HL-60 (cell line): Measurements from ENCODE around the gene CHCHD6.

ENCODE experiments used
- DNase-seq, 2 experiments: peaks; one replicate each; pipeline ENCODE4 v3.0.0-alpha.2; 2010 to 2020; ENCODE audit warnings: low read depth in 1 of 2, low spot score in 1 of 2
- H3K27ac ChIP-seq: fragments of 250-450 bp; sonication (Bioruptor Pico); replicated peaks from 2 replicates; pipeline ENCODE4 v1.5.1; 2020; ENCODE audit warnings: mild to moderate bottlenecking, moderate library complexity
- H3K27me3 ChIP-seq: fragments of 250-450 bp; sonication (Bioruptor Pico); 2 replicates; pipeline ENCODE4 v1.5.1; 2021; ENCODE audit warnings: mild to moderate bottlenecking, moderate library complexity; ENCODE audit not compliant: insufficient read depth, poor library complexity, severe bottlenecking
- H3K4me3 ChIP-seq: replicated peaks from 2 replicates; pipeline ENCODE4 v1.5.1; 2011; ENCODE audit warnings: mild to moderate bottlenecking, control low read depth, low read length; ENCODE audit not compliant: insufficient read depth
- CTCF ChIP-seq: IDR thresholded peaks from one replicate; pipeline ENCODE4 v1.5.1; 2011; ENCODE audit warnings: low read length, control low read depth, inconsistent platforms; ENCODE audit not compliant: insufficient read depth
- GABPA ChIP-seq: IDR thresholded peaks from 2 replicates; pipeline ENCODE4 v1.6.1; 2012; ENCODE audit warnings: low read depth
- POLR2AphosphoS5 ChIP-seq: IDR thresholded peaks from 2 replicates; pipeline ENCODE4 v1.6.1; 2012; ENCODE audit warnings: low read depth
- REST ChIP-seq: IDR thresholded peaks from 2 replicates; pipeline ENCODE4 v1.6.1; 2012; ENCODE audit warnings: low read depth; ENCODE audit not compliant: insufficient replicate concordance
- SPI1 ChIP-seq: IDR thresholded peaks from 2 replicates; pipeline ENCODE4 v1.6.1; 2012; ENCODE audit warnings: low read depth, mild to moderate bottlenecking, borderline replicate concordance

CHCHD6 gene

DNA sequence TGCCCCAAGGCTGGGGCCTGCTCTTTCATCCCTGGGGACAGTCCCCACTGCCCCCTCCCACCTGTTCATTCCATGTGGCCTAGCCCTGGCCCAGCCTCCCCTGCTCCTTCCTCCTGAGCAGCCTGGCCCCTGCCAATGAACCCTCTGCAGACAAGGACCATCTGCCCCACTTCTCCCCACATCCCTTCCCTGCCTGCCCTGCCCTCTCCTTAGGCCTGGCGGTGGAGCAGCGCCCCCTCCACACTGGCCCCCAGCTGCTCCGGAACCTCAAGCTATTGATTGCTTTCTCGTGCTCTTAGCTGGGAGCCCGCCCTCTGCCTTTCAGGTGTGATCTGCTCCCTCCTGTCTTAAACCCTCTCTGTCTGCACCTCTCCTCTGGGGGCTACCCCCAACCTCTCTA, 286.9 kb downstream of the CHCHD6 start:
- Histone ChIP-seq H3K4me3 (no peak overlapping the region), H3K27me3 (no peaks in the 10 kb centered on the region), H3K27ac (no peak overlapping the region)
- DNase-seq: no peak
- TF ChIP-seq GABPA: no peak
- no peak for TF ChIP-seq POLR2AphosphoS5
- no peak for TF ChIP-seq SPI1
- TF ChIP-seq REST: no peak
- TF ChIP-seq CTCF: no peak

DNA sequence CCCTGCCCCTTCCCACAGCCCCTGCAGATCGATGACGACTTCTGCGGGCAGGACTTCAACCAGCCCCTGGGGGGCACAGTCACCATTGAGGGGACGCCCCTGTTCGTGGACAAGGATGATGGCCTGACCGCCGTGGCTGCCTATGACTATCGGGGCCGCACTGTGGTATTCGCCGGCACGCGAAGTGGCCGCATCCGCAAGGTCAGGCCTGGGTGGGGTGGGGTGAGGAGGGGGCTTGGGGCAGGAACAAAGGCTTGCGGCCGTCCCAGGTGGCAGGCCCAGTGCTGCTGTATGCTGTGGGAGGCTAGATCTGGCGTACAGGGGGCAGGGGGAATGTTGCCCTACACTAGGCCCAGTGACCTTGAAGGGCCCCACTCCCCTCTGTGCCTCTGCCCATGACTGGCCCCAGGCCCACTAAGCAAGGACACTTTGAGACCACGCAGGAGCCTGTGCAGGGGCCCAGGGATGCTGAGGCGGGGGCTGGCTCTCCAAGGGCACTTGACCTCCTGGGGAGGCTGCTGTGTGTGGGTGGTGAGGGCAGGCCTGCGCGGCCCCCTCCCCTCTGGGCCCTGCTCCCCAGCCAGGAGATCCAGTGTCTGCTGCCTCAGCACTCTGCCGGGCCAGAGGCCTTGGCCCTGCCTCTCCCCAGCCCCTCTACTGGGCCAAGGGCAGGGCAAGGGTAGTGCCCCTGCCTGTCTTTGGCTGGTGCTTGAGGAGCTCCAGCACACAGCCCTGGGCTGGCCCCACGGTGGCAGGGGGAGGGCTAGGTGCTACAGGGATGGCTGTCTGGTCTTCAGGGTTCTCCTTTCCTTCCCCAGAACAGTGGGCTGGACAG, 287.5 kb downstream of the CHCHD6 start:
- Histone ChIP-seq H3K27ac (no peak overlapping the region), H3K27me3 (no peaks in the 10 kb centered on the region), H3K4me3 (no peak overlapping the region)
- TF ChIP-seq SPI1 (no peak), REST (no peak), CTCF (no peak), GABPA (no peak), POLR2AphosphoS5 (no peak)
- no peak for DNase-seq

- no peak for DNase-seq
- no peak overlapping the region for H3K27ac ChIP-seq
- no peak overlapping the region for H3K4me3 ChIP-seq
- no peak for TF ChIP-seq CTCF
- H3K27me3 ChIP-seq: no peaks in the 10 kb centered on the region
Observed at GRCh38 chr3:126992216-126992615, 288.2 kb downstream of the CHCHD6 start.

DNA sequence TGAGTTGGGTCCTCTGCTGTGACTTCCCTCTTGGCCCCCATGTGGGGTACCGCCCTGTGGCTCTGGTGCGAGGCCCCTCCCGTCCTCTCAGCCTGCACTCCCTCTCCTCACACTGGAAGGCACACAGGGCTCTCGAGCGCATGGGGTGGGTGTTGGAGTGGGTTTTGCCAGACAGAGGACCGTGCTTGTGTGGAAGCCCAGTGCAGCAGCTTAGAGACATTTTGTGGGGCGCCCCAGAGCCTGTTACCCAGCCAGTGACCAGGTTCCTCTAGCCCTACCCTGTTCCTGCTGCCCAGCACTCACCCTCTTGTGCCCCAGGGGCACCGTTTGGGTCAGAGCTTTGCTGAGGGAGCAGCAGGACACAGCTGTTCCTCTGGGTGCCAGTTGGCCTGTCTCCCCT, 288.7 kb downstream of the CHCHD6 start:
- Histone ChIP-seq H3K27me3 (no peaks in the 10 kb centered on the region), H3K4me3 (no peak overlapping the region), H3K27ac (no peak overlapping the region)
- no peak for DNase-seq
- no peak for TF ChIP-seq SPI1
- no peak for TF ChIP-seq REST
- no peak for TF ChIP-seq GABPA
- no peak for TF ChIP-seq POLR2AphosphoS5
- TF ChIP-seq CTCF: no peak
